ENCODE data around the gene ITGA6.

Gene ITGA6

DNA sequence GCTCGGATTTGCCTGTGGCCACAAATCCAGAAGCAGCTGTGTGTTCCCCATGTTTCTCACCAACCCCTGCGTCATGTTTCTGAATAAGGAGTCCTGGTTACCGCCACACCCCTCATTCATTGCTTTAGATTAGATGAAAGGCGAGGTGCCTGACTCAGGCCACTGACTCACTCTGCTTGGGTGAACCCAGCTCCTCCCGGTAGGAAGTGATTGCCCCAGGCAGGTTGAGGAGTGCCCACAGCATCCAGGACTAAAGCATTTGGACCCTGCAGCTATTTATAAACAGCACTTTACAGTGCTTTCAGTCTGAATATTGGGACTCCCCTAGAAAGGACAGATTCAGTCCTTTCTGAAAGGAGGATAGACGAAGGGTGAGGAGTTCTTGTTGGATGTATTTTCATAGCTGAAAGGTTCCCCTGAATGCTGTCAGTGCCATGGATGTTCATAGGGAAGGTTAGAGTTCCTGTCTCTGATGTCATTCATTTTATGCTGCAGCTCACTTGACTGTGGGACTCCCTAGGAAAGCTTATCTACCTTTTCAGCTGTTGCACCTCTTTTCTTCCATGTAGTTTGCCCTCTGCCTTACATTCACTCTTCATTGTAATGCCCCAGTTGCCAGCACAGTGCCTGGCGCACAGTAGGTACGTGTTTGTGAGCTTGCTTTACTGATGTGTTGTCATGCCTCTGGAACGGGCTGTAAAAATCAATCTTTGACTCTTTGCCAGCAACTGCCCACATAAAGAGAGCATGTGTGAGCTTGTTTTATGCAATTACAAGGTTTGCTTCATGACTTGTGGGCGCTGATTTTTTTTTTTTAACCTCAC is 14.9 kb downstream of the ITGA6 start:
- no peak for FAIRE-seq

DNA sequence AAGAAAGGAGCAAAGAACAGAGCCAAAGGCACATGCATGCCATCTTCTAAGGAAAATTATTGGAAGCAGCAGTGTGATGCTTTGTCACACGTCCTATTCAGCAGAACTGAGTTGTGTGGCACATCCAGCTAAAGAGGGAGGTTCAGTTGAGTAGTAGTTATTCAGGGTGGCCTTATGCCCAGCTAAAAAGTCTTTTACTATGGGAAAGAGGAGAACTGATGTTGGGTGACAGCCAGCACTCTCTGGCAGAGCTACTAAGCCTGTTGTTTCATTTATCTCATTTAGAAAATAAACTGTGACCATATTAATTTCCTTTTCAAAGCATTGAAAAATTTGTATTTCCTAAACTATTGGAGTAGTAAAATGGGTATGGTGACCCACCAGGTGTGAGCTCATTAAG is 18.5 kb downstream of the ITGA6 start:
- FAIRE-seq, result no peak

GRCh38 chr2:172446474-172447063 is 19.2 kb downstream of the ITGA6 start:
- FAIRE-seq, result no peak

GRCh38 chr2:172447811-172448493 is 20.6 kb downstream of the ITGA6 start:
- FAIRE-seq, result no peak

GRCh38 chr2:172448544-172449267 is 21.3 kb downstream of the ITGA6 start:
- no peak for FAIRE-seq

GRCh38 chr2:172449911-172450550 is 22.6 kb downstream of the ITGA6 start:
- FAIRE-seq, result no peak

GRCh38 chr2:172451923-172452322 is 24.5 kb downstream of the ITGA6 start:
- no peak for FAIRE-seq

GRCh38 chr2:172452845-172453244 is 25.5 kb downstream of the ITGA6 start:
- FAIRE-seq, result no peak

GRCh38 chr2:172454404-172455120 is 27.2 kb downstream of the ITGA6 start:
- no peak for FAIRE-seq

DNA sequence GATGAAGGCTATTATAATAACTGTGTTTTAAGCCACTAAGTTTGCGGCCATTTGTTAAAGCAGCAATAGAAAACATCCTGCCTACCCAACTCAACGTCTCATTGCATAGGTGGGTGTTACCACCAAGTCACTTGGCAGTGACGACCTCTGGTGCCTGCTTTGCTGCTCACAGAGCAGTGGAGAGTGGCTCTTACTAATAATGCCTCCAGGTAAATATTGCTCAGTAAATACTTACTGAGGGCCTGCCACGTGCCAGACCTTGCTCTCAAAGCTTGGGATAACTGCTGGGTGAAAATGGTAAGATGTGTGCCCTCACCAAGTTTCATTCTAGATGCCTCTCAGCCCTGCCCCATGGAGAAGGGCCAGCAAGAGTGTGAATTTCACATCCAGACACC is 27.7 kb downstream of the ITGA6 start:
- no peak for FAIRE-seq

- FAIRE-seq, result no peak
Observed at GRCh38 chr2:172456002-172456401, 28.6 kb downstream of the ITGA6 start.

DNA sequence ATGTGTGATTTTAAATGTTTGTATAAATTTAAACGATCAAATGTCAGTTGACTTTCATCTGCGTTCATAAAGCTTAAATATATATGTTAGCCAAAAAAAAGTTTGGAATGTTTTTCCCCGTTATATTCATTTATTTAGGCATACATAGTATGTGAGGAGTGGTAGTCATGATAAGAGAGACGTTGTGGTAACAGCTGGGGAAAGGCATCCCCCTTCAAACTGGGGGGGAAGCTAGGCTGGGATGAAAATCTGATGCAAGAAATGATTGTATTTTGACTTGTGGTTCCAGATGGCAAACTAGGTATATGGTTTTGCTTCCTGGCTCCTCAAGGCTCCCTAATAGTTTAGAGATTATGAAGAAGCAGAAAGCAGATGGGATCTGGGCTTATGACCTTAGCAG is 30.1 kb downstream of the ITGA6 start:
- no peak for FAIRE-seq

GRCh38 chr2:172458561-172459124 is 31.3 kb downstream of the ITGA6 start:
- no peak for FAIRE-seq

- no peak for FAIRE-seq
Observed at GRCh38 chr2:172460780-172461201, 33.4 kb downstream of the ITGA6 start.

DNA sequence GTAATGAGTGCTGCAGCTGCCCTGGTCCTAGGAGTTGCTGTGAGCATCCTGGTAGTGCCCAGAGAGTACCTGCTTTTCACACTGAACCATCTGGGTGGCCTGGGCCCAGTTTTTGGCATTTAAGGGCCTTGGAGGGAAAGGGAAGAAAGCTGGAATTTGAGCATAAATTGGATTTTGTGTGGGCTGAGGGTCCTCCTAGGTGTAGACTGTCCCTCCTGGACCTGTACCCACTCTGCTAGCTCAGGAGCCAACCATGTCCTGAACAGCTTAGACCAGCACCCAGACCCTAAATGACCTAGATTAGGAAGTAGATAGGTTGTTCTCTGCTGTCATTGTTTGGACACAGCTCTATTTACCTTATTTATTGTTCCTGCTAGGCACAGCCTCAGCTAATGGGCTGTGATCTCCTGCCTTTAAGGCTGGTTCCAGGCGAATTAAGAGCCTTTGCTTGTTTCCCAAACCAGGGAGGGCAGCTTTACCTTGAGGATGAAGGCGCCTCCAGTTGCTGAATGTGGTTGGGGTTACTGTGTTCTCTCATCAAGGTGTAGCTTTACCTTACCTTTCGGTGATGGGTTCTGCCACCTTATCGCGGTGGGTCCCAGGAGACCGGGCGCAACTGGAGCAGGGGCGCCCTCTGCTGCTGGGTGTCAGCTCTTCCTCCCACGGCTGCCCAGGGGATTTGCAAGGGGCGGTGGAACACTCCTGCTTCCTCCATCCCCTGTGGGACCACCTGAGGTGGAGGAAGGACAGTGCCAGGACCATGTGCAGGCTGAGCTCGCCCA is 34.4 kb downstream of the ITGA6 start:
- FAIRE-seq, result no peak

DNA sequence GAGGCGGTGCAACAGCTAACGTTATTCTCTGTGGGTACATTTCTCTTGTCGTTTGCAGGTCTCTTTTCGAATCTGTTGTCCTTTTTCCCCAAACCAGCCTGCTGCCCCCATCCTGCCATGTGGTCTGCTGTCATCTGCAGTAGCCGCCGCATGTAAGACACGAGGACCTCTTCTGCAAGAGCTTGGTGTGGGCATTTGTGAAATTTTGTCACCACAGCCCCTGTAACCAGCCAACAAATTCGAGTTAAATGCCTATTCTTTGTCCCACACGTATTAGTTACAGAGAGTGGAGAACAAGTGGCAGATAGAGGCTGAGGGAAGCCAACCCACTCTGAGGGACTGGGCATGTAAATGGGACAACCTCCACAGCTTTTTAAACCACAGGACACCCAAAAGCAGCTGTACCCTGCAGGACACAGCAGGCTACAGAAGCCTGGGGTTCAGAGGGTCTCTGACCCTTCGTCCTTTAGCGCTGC is 35.0 kb downstream of the ITGA6 start:
- no peak for FAIRE-seq

DNA sequence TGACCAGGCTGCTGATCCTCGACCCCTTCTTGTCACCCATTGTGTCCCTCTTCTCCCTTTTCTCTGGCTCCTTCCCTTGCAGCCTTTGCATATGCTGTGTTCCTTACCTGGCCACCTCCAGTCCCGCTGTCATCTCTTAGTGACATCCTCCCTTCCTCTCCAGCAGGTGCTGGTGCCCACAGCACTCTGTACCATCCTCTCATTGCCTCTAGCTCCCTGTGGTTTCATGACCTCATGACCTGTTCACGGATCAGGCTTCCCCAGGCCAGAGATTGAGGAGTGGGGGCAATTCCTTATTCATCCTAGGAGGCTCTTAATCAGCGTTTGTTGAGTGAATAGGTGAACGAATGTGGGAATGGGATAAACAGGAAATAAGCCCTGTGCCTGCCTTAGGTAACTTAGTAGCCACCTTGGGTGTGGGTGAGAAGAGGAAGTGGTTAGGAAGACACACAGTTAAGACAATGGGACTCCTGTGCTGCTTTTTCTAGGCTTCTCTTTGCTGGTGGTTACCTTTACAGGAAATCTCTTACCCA is 35.5 kb downstream of the ITGA6 start:
- no peak for FAIRE-seq

- no peak for FAIRE-seq
Observed at GRCh38 chr2:172464400-172465129, 37.2 kb downstream of the ITGA6 start.

DNA sequence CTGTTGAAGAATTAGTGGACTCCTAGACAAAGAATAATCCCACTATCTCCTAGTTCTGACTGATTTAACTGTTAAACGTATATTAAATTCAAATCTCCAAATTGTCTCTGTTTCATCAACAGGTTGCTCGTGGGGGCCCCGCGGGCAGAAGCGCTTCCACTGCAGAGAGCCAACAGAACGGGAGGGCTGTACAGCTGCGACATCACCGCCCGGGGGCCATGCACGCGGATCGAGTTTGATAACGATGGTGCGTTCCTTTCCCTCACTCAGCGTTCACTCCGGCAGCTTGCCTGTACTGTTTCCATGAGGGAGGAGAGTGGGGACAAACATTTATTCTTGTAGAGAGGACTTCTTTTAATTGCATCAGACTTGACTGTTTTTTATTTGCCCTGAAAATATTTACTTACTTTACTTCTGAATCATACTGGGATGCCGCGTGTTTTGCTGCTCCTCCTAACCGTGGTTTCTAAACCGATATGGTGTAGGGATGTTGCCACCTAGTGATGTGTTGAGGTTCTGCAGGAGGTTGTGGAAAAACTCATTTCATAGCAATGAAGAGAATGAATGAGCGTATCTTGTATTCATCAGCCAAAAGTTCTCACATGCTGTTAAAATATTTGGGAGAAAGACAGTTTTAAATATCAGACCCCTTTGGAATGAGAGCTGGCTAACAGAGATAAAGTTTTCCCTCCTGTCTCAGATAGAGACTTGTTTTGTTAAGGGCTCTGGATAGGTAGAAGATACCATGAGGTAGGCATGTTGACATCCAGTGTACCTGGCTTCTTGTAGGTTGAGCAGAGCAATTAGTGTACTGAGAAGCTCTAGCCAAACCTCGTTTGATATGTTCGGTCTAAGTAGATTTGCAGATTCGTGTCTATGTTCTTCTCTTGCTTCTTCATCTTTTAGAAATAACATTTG is 38.3 kb downstream of the ITGA6 start:
- FAIRE-seq, result peak; percentile 76
